Activated T-cell treated with anti-CD3 and anti-CD28 coated beads for 24 hours (primary cell): ENCODE data around the gene NEDD4L.
"Not testable (repeated sequence)": the region's sequence is repeated elsewhere in the genome, so short reads cannot be mapped to it uniquely, and the experiment has no call there.

Source experiments
- DNase-seq: peaks from one replicate; pipeline ENCODE4 v3.0.0-alpha.2; 2020; ENCODE audit warnings: low read depth

NEDD4L gene

GRCh38 chr18:58239879-58240278, 195.9 kb downstream of the NEDD4L start:
- no peak for DNase-seq

- no peak for DNase-seq
Measured at GRCh38 chr18:58241026-58241679, 197.1 kb downstream of the NEDD4L start.

- DNase-seq: no peak
Measured at GRCh38 chr18:58241877-58242276, 197.9 kb downstream of the NEDD4L start.

- no peak for DNase-seq
Measured at GRCh38 chr18:58242435-58242834, 198.4 kb downstream of the NEDD4L start.

- DNase-seq: no peak
Measured at GRCh38 chr18:58242968-58243367, 198.9 kb downstream of the NEDD4L start.

- no peak for DNase-seq
Measured at GRCh38 chr18:58243401-58243800, 199.4 kb downstream of the NEDD4L start.

GRCh38 chr18:58247363-58247834, 203.4 kb downstream of the NEDD4L start:
- no peak for DNase-seq

GRCh38 chr18:58249712-58250111, 205.7 kb downstream of the NEDD4L start:
- DNase-seq: no peak

- no peak for DNase-seq
Measured at GRCh38 chr18:58251416-58251815, 207.4 kb downstream of the NEDD4L start.

GRCh38 chr18:58252166-58252565, 208.1 kb downstream of the NEDD4L start:
- no peak for DNase-seq

- DNase-seq: no peak
Measured at GRCh38 chr18:58253318-58253717, 209.3 kb downstream of the NEDD4L start.

GRCh38 chr18:58253871-58254270, 209.8 kb downstream of the NEDD4L start:
- no peak for DNase-seq

GRCh38 chr18:58254873-58255511, 211.0 kb downstream of the NEDD4L start:
- no peak for DNase-seq

- no peak for DNase-seq
Measured at GRCh38 chr18:58255701-58256311, 211.8 kb downstream of the NEDD4L start.

GRCh38 chr18:58256316-58257080, 212.5 kb downstream of the NEDD4L start:
- DNase-seq: no peak

GRCh38 chr18:58257461-58257860, 213.4 kb downstream of the NEDD4L start:
- DNase-seq: no peak

GRCh38 chr18:58258692-58259342, 214.8 kb downstream of the NEDD4L start:
- no peak for DNase-seq

GRCh38 chr18:58263055-58263957, 219.3 kb downstream of the NEDD4L start:
- DNase-seq: no peak

- DNase-seq: no peak
Measured at GRCh38 chr18:58264075-58264474, 220.0 kb downstream of the NEDD4L start.

GRCh38 chr18:58264840-58265239, 220.8 kb downstream of the NEDD4L start:
- DNase-seq: no peak

- not testable (repeated sequence) for DNase-seq
Measured at GRCh38 chr18:58265489-58265888, 221.5 kb downstream of the NEDD4L start.
